Suprapubic skin (tissue), 4 donors: Measurements from ENCODE around the gene SLC22A31. TPM values are rescaled to one million over a fixed set of nuclear protein-coding genes. Genes with fewer than 3 reads are reported as not detected.

Source experiments
- DNase-seq, 2 donors: peaks; one replicate each; pipeline ENCODE4 v3.0.0-alpha.2; 2019; ENCODE audit warnings: low spot score in 2 of 2
- H3K27ac ChIP-seq: fragments of 200-600 bp; sonication (generic); one replicate; pipeline ENCODE4 v1.5.1; 2019
- H3K27me3 ChIP-seq: fragments of 200-600 bp; sonication (generic); one replicate; pipeline ENCODE4 v1.5.1; 2019
- H3K36me3 ChIP-seq: fragments of 200-600 bp; sonication (generic); one replicate; pipeline ENCODE4 v1.5.1; 2019
- H3K4me1 ChIP-seq: fragments of 200-600 bp; sonication (generic); one replicate; pipeline ENCODE4 v1.5.1; 2019
- H3K4me3 ChIP-seq: fragments of 200-600 bp; sonication (generic); one replicate; pipeline ENCODE4 v1.5.1; 2019; ENCODE audit warnings: mild to moderate bottlenecking
- H3K9me3 ChIP-seq: fragments of 200-600 bp; sonication (generic); one replicate; pipeline ENCODE4 v1.5.1; 2019
- CTCF ChIP-seq, 2 donors: fragments of 200-600 bp in 1 of 2; fragments of 450-650 bp in 1 of 2; sonication (generic) in 1 of 2; IDR thresholded peaks; one replicate each; pipeline ENCODE4 v1.5.1; 2016 to 2019; ENCODE audit warnings: antibody characterized with exemption in 2 of 2, mild to moderate bottlenecking in 1 of 2, moderate library complexity in 1 of 2
- EP300 ChIP-seq: sonication (generic); formaldehyde crosslinking; IDR thresholded peaks from one replicate; pipeline ENCODE4 v1.6.1; 2017; ENCODE audit warnings: antibody characterized with exemption
- POLR2A ChIP-seq, 2 donors: fragments of 450-650 bp; IDR thresholded peaks; one replicate each; pipeline ENCODE4 v1.6.1; 2017; ENCODE audit warnings: antibody characterized with exemption in 2 of 2, mild to moderate bottlenecking in 2 of 2, moderate library complexity in 2 of 2
- POLR2AphosphoS5 ChIP-seq, 3 donors: sonication (generic); formaldehyde crosslinking; IDR thresholded peaks; one replicate each; pipeline ENCODE4 v1.6.1; 2017; ENCODE audit warnings: antibody characterized with exemption in 3 of 3
- WGBS: methylation state at CpG from one replicate; pipeline ENCODE4 v1.1.5; 2018; 5-methylcytosine and 5-hydroxymethylcytosine counted together
- total RNA-seq, 4 donors: library from RNA; depleted of rRNA; stranded (reverse); fragments of >200 nt; gene quantifications; one replicate each; pipeline ENCODE4 v1.1.0, GENCODE V29; 2016

SLC22A31 gene
- total RNA-seq, 4 donors from 2014 or later: 0.72 to 6.6 (median 4.7) TPM

- H3K27ac ChIP-seq: no peak overlapping the region
- H3K27me3 ChIP-seq: peaks cover 46% of the 10 kb centered on the region
- no peak for DNase-seq
- no peak for TF ChIP-seq EP300
- TF ChIP-seq POLR2AphosphoS5 (IDR thresholded peaks at IDR 0.05): no peak
- TF ChIP-seq CTCF (IDR thresholded peaks at IDR 0.05): no peak
- TF ChIP-seq POLR2A (IDR thresholded peaks at IDR 0.05): no peak
- no peaks in the 10 kb centered on the region for H3K36me3 ChIP-seq
- H3K4me1 ChIP-seq: peaks cover 21% of the 10 kb centered on the region
- H3K4me3 ChIP-seq: no peak overlapping the region
- 71% methylated on average over 3 of the region's 14 CpGs for WGBS
- no peaks in the 10 kb centered on the region for H3K9me3 ChIP-seq
Observed at GRCh38 chr16:89174877-89175276, 25.5 kb downstream of the SLC22A31 start.

DNA sequence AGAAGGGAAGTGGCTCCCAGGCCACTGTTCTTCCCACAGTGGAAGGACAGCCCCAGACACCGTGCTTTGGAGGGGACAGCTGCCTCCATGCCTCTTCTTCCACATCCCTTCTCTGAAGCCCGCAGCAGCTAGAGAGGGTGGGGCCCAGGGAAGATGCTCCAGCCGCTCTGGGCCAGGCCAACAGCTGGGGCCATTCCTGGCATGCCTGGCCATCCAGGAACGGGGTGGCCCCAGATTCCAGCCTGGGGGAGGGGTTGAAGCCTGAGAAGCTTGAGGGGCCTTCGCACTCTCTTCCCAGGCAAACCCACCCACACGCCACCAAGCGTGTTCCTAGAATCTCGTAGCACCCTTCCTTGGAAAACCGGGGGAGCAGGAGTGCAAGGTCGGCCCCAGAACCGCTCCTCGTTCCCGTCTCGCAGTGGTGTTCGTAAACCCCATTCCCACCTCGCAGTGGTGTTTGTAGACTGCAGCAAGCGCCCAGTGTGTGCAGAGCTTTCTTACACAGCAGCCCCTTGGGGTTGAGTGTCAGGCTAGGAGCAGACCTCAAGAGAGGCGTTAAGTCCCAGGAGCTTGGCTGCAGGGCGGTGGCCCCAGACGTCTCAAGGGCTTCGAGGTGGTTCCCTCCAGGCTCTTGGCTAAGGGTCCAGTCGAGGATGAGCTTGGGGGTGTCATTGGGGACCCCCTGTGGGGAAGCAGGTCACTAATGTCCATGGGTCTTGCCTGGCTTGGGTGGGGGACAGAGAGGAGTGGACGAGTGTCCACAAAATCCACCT, 26.1 kb downstream of the SLC22A31 start:
- TF ChIP-seq CTCF (IDR thresholded peaks at IDR 0.05): no peak
- no peak for TF ChIP-seq POLR2AphosphoS5 (IDR thresholded peaks at IDR 0.05)
- no peak for TF ChIP-seq POLR2A (IDR thresholded peaks at IDR 0.05)
- TF ChIP-seq EP300: no peak
- Histone ChIP-seq H3K27me3 (peaks cover 52% of the 10 kb centered on the region), H3K4me3 (no peak overlapping the region), H3K9me3 (no peaks in the 10 kb centered on the region), H3K4me1 (peaks cover 21% of the 10 kb centered on the region), H3K27ac (no peak overlapping the region), H3K36me3 (no peaks in the 10 kb centered on the region)
- WGBS: 69% methylated on average over 16 of the region's 23 CpGs
- no peak for DNase-seq

DNA sequence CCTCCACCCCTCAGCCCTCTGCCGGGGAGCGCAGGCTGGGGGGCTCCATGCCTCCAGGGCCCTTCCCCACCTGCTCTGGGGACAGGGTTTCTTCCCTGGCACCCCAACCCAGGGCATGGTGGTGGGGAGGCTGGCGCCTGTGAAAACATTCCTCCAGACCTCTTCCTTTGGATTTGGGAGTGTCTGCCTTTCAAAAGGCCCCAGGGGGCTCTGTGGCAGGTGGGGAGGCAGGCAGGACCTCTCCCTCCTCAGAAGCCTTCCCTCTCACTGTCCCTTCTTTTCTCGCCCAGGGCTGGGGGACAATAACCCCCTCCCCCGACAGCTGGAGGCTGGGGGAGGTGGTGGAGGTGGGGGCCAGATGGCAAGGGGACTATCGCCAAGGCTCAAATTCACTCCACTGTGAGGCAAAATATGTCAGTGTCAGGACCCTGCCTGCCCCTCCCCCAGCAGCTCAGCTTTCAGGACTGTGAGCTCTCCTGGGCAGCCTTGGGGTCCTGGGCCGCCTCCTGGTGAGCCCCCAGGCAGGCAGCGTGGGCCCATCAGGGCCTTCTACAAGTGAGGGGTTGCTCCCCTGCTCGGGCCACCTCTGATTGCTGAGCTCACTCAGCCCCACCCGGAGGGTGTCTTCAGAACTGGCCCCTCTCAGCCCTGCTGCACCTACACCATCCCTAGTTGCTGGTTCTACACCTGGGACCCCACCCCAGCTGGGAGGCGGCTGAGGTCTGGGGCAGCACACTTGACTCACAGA, 27.0 kb downstream of the SLC22A31 start:
- 67% methylated on average over 3 of the region's 11 CpGs for WGBS
- DNase-seq: no peak

DNA sequence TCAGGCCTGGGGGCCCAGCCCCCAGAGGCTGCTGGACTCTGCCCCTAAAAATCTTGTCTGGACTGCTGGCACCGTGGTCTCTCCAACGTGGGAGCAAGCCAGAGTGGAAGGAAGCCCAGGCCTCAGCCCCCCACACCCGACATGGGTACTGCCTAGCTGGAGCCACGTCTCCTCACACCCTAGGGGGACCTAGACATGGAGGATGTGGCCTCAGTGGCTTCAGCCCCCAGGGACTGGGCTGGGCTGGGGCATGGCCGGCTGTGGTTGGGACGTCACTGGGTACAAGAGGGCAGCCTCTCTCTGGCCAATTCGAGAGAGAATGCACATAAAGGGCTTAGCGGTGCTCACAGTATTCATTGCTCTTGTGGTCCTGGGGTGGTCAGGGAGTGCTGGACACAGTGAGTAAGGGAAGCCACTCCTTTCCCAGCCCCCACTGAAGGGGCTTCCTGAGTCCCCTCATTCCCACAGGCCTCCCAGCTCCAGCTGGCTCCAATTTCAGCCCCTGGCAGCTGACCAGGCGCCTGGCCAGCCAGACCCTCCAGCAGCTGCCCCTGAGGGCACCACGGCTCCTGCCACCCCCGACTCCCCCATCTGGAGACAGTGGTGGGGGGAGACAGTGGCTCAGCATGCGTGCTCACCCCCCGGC, 27.7 kb downstream of the SLC22A31 start:
- peaks cover 53% of the 10 kb centered on the region for H3K27me3 ChIP-seq
- no CpG with 5 or more reads among the region's 13 CpGs for WGBS

More for the DNA sequence above, 27.0 kb downstream of the SLC22A31 start:
- no peak overlapping the region for H3K27ac ChIP-seq
- H3K36me3 ChIP-seq: no peaks in the 10 kb centered on the region
- H3K4me1 ChIP-seq: peaks cover 16% of the 10 kb centered on the region
- H3K9me3 ChIP-seq: no peaks in the 10 kb centered on the region
- H3K27me3 ChIP-seq: peaks cover 52% of the 10 kb centered on the region
- H3K4me3 ChIP-seq: no peak overlapping the region
- no peak for TF ChIP-seq POLR2A (IDR thresholded peaks at IDR 0.05)
- no peak for TF ChIP-seq POLR2AphosphoS5 (IDR thresholded peaks at IDR 0.05)
- no peak for TF ChIP-seq CTCF (IDR thresholded peaks at IDR 0.05)
- no peak for TF ChIP-seq EP300

More for the DNA sequence above, 27.7 kb downstream of the SLC22A31 start:
- no peak for DNase-seq
- Histone ChIP-seq H3K9me3 (no peaks in the 10 kb centered on the region), H3K36me3 (no peaks in the 10 kb centered on the region), H3K4me1 (peaks cover 18% of the 10 kb centered on the region), H3K27ac (no peak overlapping the region), H3K4me3 (no peak overlapping the region)
- TF ChIP-seq EP300 (no peak), CTCF (IDR thresholded peaks at IDR 0.05) (no peak), POLR2AphosphoS5 (IDR thresholded peaks at IDR 0.05) (no peak), POLR2A (IDR thresholded peaks at IDR 0.05) (no peak)
